Omental fat pad (tissue), 4 donors: Measurements from ENCODE around the gene ADAMTS1. TPM values are rescaled to one million over a fixed set of nuclear protein-coding genes. Genes with fewer than 3 reads are reported as not detected.

Experiments used
- ATAC-seq: fragments of 150-250 bp; one replicate; pipeline ENCODE4 v1.9.1; 2016; ENCODE audit warnings: mild to moderate bottlenecking, moderate library complexity; ENCODE audit not compliant: low FRiP score
- DNase-seq: peaks from one replicate; pipeline ENCODE4 v3.0.0-alpha.2; 2019; ENCODE audit warnings: low spot score
- CTCF ChIP-seq, 3 donors: fragments of 450-650 bp; IDR thresholded peaks; one replicate each; pipeline ENCODE4 v1.5.1; 2016 to 2017; ENCODE audit warnings: antibody characterized with exemption in 3 of 3, mild to moderate bottlenecking in 3 of 3, moderate library complexity in 2 of 3
- total RNA-seq, 4 donors: library from RNA; depleted of rRNA; stranded (reverse); fragments of >200 nt; gene quantifications; one replicate each; pipeline ENCODE4 v1.1.0, GENCODE V29; 2016

ADAMTS1 gene
- total RNA-seq, 4 donors from 2014 or later: 156 to 391 (median 347) TPM

- DNase-seq: no peak
- no peak for TF ChIP-seq CTCF (IDR thresholded peaks at IDR 0.05)
- ATAC-seq: no peak
Observed at GRCh38 chr21:26788790-26789189, 56.4 kb downstream of the ADAMTS1 start.

Other genes starting within 250 kb of the ADAMTS1 start
- gene ADAMTS5, start 121.7 kb upstream of the ADAMTS1 start, total RNA-seq: 10 to 100 TPM; 28.4 to 91.4 (median 47.4) TPM